GM19193 (cell line): Measurements from ENCODE around the gene ABHD6.

Source experiments
- POLR2A ChIP-seq: IDR thresholded peaks from 4 replicates; pipeline ENCODE4 v1.6.1; 2011; ENCODE audit not compliant: insufficient read depth, insufficient read length; ENCODE audit errors: extremely low read depth

The ABHD6 gene

DNA sequence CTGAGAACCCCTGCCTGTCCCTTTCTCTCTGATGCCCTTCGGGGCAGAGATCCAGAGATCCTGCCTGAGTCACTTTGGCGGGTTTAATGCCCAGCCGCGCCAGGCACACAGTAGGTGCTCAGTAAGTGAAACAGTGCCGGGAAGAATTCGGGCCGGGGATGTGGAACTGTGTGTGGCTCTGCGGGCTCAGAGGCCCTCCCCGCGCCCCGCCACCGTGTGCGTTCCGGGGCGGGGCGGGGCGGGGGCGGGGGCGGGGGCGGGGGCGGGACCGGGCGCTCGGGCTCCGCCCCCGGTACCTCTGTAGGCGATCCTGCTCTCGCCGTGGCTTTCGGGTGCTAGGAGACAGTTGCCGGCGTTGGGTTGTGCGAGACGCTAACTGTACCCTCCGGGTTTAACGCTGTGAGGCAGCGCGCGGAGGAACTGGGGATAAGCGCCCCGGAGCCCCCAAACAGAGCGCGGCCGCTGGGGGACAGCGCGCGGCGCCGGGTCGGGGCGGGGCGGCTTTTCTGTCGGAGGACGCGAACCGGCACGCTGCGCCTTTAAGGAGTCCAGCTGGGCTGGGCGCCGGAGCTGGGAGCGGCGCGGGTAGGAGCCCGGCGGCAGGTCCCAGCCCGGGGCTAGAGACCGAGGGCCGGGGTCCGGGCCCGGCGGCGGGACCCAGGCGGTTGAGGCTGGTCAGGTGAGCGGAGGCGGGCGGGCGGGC is at the start of gene ABHD6:
TSS of gene ABHD6 (plus strand) at position 555 of the 703 bp plus-strand sequence. CDS start 18,795 bp downstream, outside the sequence.
- TF ChIP-seq POLR2A = peak; percentile 7

- no peak for TF ChIP-seq POLR2A
Measured at GRCh38 chr3:58188173-58188564, 49.4 kb upstream of the ABHD6 start.

DNA sequence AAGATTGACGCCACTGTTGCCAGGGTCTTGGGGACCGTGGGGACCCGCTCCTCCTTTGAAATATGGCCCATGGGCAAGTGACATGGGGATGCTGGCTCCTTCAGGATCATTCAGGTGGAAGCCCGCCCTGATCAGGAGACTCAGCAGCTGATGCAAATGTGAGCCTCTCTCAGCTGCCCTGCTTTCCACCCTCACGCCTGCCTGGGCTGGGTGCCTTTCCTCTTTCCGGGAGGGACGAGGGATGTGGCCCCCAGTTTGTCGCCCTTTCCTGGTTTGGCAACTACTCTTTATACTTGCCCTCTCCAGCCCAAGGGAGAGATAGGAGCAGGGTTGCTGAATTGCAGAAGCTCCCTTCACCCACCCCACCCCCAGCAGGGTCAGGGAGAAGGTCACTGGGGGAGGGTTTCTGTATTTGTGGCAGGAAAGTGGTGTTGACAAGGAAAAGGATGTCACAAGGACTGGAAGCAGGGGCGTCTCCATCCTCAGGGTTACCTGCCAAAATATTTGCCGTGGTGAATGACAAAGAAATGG is 48.6 kb upstream of the ABHD6 start:
- TF ChIP-seq POLR2A = no peak

DNA sequence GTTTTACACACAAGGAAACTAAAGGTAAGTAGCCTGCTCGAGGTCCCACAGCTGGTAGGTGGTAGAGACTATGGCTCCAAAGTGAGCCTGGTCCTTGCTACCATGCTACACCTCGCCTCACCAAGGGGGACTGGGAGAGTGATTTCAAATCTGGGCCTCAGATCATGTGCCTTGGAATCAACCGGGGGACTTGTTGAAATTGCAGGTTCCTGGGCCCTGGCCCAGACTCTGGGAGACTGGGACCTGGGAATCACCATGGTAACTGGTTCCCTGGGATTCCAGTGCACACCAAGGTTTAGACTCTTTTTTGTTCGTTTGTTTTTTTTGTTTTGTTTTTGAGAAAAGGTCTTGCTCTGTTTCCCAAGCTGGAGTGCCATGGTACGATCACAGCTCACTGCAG is 47.9 kb upstream of the ABHD6 start:
- TF ChIP-seq POLR2A = no peak

- no peak for TF ChIP-seq POLR2A
Measured at GRCh38 chr3:58190291-58190690, 47.3 kb upstream of the ABHD6 start.

GRCh38 chr3:58190882-58191281 is 46.7 kb upstream of the ABHD6 start:
- TF ChIP-seq POLR2A = no peak

GRCh38 chr3:58191361-58191991 is 46.1 kb upstream of the ABHD6 start:
- no peak for TF ChIP-seq POLR2A

GRCh38 chr3:58192069-58192468 is 45.5 kb upstream of the ABHD6 start:
- TF ChIP-seq POLR2A = no peak

- no peak for TF ChIP-seq POLR2A
Measured at GRCh38 chr3:58193682-58194407, 43.7 kb upstream of the ABHD6 start.

- no peak for TF ChIP-seq POLR2A
Measured at GRCh38 chr3:58197588-58197987, 40.0 kb upstream of the ABHD6 start.

- no peak for TF ChIP-seq POLR2A
Measured at GRCh38 chr3:58198362-58198761, 39.2 kb upstream of the ABHD6 start.

DNA sequence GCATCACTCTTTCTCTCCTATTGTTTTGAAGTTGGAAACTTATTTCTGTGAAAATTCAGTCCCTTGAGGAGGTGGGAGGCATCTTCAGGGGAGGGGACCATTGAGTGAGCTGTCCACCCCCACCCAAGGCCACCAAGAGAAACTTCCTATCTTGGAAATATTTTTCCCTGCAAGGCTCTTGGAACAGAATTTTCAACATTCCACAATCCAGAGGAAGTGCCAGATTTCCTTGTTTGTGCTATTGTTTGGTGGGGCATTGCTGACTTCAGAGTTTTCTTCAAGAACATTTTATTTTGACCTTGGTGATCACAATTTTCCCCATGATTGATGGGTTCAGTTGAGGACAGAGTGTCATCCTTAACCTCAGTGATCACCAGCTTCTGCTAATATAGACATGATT is 38.8 kb upstream of the ABHD6 start:
- TF ChIP-seq POLR2A = no peak

DNA sequence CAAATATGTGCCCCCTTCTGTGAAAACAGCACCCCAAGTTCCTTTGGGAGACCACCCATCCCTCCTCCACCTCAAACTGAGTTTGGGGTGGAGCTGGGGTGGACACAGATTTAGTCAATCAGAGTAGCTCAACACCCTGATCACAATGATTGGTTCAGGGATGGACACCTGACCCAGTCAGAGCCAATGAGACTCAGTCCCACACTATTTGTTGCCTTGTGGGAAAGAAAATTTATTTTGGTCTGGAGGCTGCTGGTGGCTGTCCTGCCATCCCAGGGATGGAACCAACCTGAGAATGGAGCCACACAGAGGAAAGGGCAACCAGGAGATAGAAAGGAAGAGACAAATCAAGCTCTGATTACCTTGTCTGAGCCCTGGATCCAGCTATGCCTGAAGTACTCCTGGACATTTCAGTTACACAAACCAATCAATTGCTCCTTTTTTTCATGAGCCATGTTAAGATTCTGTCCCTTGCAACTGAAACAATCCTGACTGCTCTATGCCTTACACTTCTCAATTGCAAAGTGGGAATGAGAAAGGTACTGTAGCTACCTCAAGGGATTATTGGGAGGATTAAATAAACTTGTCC is 37.4 kb upstream of the ABHD6 start:
- TF ChIP-seq POLR2A = no peak

GRCh38 chr3:58200846-58201355 is 36.7 kb upstream of the ABHD6 start:
- no peak for TF ChIP-seq POLR2A

- peak; percentile 30 for TF ChIP-seq POLR2A
Measured at GRCh38 chr3:58202917-58203360, 34.7 kb upstream of the ABHD6 start.

- TF ChIP-seq POLR2A = no peak
Measured at GRCh38 chr3:58203541-58203940, 34.1 kb upstream of the ABHD6 start.

DNA sequence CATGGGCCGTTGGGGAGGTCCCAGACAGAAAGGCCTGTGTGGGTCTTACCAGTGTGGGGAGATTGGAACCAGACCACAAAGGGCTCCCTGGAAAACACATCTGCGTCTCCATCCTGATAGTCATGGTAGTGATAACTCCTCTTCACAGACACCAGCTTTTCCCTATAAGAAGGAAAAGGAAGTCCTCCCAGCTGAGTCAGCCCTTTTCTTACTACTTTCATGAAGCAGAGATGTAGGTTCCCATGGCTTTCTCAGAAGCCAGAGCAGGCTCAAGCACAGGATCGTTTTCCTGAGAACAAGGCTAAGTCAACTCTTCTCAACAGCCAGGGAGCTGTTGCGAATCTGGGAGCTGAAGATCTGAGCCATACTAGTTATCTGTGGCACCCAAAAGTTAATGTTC is 32.9 kb upstream of the ABHD6 start:
- TF ChIP-seq POLR2A = no peak
